Peyer's patch (tissue), 4 donors: ENCODE measurements around the gene NCAM2.

Experiments used
- CTCF ChIP-seq, 6 experiments: fragments of 450-650 bp in 4 of 6; fragments of 200-600 bp in 2 of 6; sonication (generic) in 1 of 6; IDR thresholded peaks; one replicate each; pipeline ENCODE4 v1.5.1; 2017 to 2019; ENCODE audit warnings: antibody characterized with exemption in 6 of 6, mild to moderate bottlenecking in 3 of 6, moderate library complexity in 1 of 6
- POLR2A ChIP-seq, 2 donors: fragments of 450-650 bp; IDR thresholded peaks; one replicate each; pipeline ENCODE4 v1.5.1; 2017; ENCODE audit warnings: antibody characterized with exemption in 2 of 2, mild to moderate bottlenecking in 2 of 2, moderate library complexity in 2 of 2

- TF ChIP-seq CTCF (IDR thresholded peaks at IDR 0.05) (no peak), POLR2A (IDR thresholded peaks at IDR 0.05) (no peak)
These were observed 3.9 kb downstream of the NCAM2 start for GRCh38 chr21:21002153-21002552.
